SK-N-SH treated with all-trans-retinoic acid at 6 μM for 48 hours (cell line): Measurements from ENCODE around the gene TRMT112.

Experiments used
- ATAC-seq: fragments of 200-7000 bp; cut with Tn5 transposase; 3 replicates; pipeline ENCODE4 v1.9.1; 2020; ENCODE audit warnings: mild to moderate bottlenecking, moderate library complexity
- ARNTL ChIP-seq: fragments of 450-650 bp; formaldehyde crosslinking; IDR thresholded peaks from 2 replicates; pipeline ENCODE4 v1.5.0; 2020; ENCODE audit warnings: low read depth, mild to moderate bottlenecking, moderate library complexity, borderline replicate concordance
- BACH2 ChIP-seq: fragments of 250-450 bp; sonication (Bioruptor Pico); IDR thresholded peaks from 2 replicates; pipeline ENCODE4 v1.9.0; 2021; ENCODE audit warnings: mild to moderate bottlenecking, borderline replicate concordance
- CSDC2 ChIP-seq: fragments of 250-450 bp; sonication (Bioruptor Pico); IDR thresholded peaks from 2 replicates; pipeline ENCODE4 v1.5.0; 2020; ENCODE audit warnings: mild to moderate bottlenecking, moderate library complexity
- CSRNP3 ChIP-seq: fragments of 250-450 bp; sonication (Bioruptor Pico); IDR thresholded peaks from 2 replicates; pipeline ENCODE4 v1.5.1; 2021; ENCODE audit warnings: mild to moderate bottlenecking, moderate library complexity
- ESRRG ChIP-seq: fragments of 250-450 bp; sonication (Bioruptor Pico); IDR thresholded peaks from 2 replicates; pipeline ENCODE4 v1.6.1; 2021; ENCODE audit warnings: mild to moderate bottlenecking
- GLIS3 ChIP-seq: fragments of 250-450 bp; sonication (Bioruptor Pico); IDR thresholded peaks from 2 replicates; pipeline ENCODE4 v1.5.0; 2020; ENCODE audit warnings: mild to moderate bottlenecking, moderate library complexity
- ISL1 ChIP-seq: fragments of 250-450 bp; sonication (Bioruptor Pico); IDR thresholded peaks from 2 replicates; pipeline ENCODE4 v2.1.2; 2022; ENCODE audit warnings: mild to moderate bottlenecking, moderate library complexity
- OSR1 ChIP-seq: fragments of 250-450 bp; sonication (Bioruptor Pico); IDR thresholded peaks from 2 replicates; pipeline ENCODE4 v1.8.0; 2022; ENCODE audit warnings: moderate library complexity, mild to moderate bottlenecking, inconsistent platforms
- POU6F1 ChIP-seq: fragments of 250-450 bp; sonication (Bioruptor Pico); IDR thresholded peaks from 2 replicates; pipeline ENCODE4 v1.8.0; 2021; ENCODE audit warnings: low read depth, mild to moderate bottlenecking, moderate library complexity, borderline replicate concordance
- PPARA ChIP-seq: fragments of 250-450 bp; sonication (Bioruptor Pico); IDR thresholded peaks from 2 replicates; pipeline ENCODE4 v1.5.0; 2020; ENCODE audit warnings: mild to moderate bottlenecking, borderline replicate concordance
- RARB ChIP-seq: fragments of 250-450 bp; sonication (Bioruptor Pico); IDR thresholded peaks from 2 replicates; pipeline ENCODE4 v1.8.0; 2021; ENCODE audit warnings: mild to moderate bottlenecking, moderate library complexity
- SNAI2 ChIP-seq: fragments of 250-450 bp; sonication (Bioruptor Pico); IDR thresholded peaks from 2 replicates; pipeline ENCODE4 v1.5.0; 2020; ENCODE audit warnings: mild to moderate bottlenecking, moderate library complexity
- TCF4 ChIP-seq: fragments of 250-450 bp; sonication (Bioruptor Pico); IDR thresholded peaks from 2 replicates; pipeline ENCODE4 v1.8.0; 2021; ENCODE audit warnings: mild to moderate bottlenecking, moderate library complexity, borderline replicate concordance
- TOX ChIP-seq: fragments of 250-450 bp; sonication (Bioruptor Pico); IDR thresholded peaks from 2 replicates; pipeline ENCODE4 v1.8.0; 2021; ENCODE audit warnings: mild to moderate bottlenecking, moderate library complexity, borderline replicate concordance
- ZC3H10 ChIP-seq: fragments of 250-450 bp; sonication (Bioruptor Pico); IDR thresholded peaks from 2 replicates; pipeline ENCODE4 v1.5.1; 2021; ENCODE audit warnings: mild to moderate bottlenecking, moderate library complexity
- ZFP3 ChIP-seq: fragments of 250-450 bp; sonication (Bioruptor Pico); IDR thresholded peaks from 2 replicates; pipeline ENCODE4 v1.5.0; 2020; ENCODE audit warnings: mild to moderate bottlenecking, moderate library complexity
- ZFP30 ChIP-seq: fragments of 450-650 bp; formaldehyde crosslinking; IDR thresholded peaks from 2 replicates; pipeline ENCODE4 v1.5.0; 2022; ENCODE audit warnings: mild to moderate bottlenecking, moderate library complexity
- ZNF565 ChIP-seq: fragments of 450-650 bp; formaldehyde crosslinking; conservative IDR thresholded peaks from 2 replicates; pipeline ENCODE4 v1.5.0; 2020; ENCODE audit warnings: low read depth, mild to moderate bottlenecking, moderate library complexity
- ZNF70 ChIP-seq: fragments of 450-650 bp; formaldehyde crosslinking; IDR thresholded peaks from 2 replicates; pipeline ENCODE4 v1.5.0; 2020; ENCODE audit warnings: mild to moderate bottlenecking, moderate library complexity
- ZNF8 ChIP-seq: fragments of 450-650 bp; formaldehyde crosslinking; IDR thresholded peaks from 2 replicates; pipeline ENCODE4 v1.5.0; 2020; ENCODE audit warnings: mild to moderate bottlenecking, moderate library complexity
- TF ChIP-seq, protein P1 (sequence below): fragments of 250-450 bp; sonication (Bioruptor Pico); IDR thresholded peaks from 2 replicates; pipeline ENCODE4 v1.5.1; 2020; ENCODE audit warnings: low read depth, mild to moderate bottlenecking, moderate library complexity
- TF ChIP-seq, protein P2 (sequence below): fragments of 250-450 bp; sonication (Bioruptor Pico); IDR thresholded peaks from 2 replicates; pipeline ENCODE4 v1.8.0; 2020; ENCODE audit warnings: mild to moderate bottlenecking, moderate library complexity, borderline replicate concordance
- TF ChIP-seq, protein P3 (sequence below): fragments of 250-450 bp; sonication (Bioruptor Pico); IDR thresholded peaks from 2 replicates; pipeline ENCODE4 v1.5.0; 2020; ENCODE audit warnings: mild to moderate bottlenecking, moderate library complexity

TRMT112 gene

GRCh38 chr11:64296830-64297698 is 20.3 kb downstream of the TRMT112 start:
- TF ChIP-seq ESRRG (CRISPR knock-in tag): no peak
- TF ChIP-seq ZFP3 (CRISPR knock-in tag): no peak
- no peak for TF ChIP-seq CSRNP3 (CRISPR knock-in tag)
- no peak for TF ChIP-seq GLIS3 (CRISPR knock-in tag)
- TF ChIP-seq, protein P1, sequence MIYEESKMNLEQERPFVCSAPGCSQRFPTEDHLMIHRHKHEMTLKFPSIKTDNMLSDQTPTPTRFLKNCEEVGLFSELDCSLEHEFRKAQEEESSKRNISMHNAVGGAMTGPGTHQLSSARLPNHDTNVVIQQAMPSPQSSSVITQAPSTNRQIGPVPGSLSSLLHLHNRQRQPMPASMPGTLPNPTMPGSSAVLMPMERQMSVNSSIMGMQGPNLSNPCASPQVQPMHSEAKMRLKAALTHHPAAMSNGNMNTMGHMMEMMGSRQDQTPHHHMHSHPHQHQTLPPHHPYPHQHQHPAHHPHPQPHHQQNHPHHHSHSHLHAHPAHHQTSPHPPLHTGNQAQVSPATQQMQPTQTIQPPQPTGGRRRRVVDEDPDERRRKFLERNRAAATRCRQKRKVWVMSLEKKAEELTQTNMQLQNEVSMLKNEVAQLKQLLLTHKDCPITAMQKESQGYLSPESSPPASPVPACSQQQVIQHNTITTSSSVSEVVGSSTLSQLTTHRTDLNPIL (CRISPR knock-in tag): no peak
- no peak for TF ChIP-seq CSDC2 (CRISPR knock-in tag)
- no peak for TF ChIP-seq ISL1 (CRISPR knock-in tag)
- no peak for TF ChIP-seq OSR1
- no peak for TF ChIP-seq ZFP30 (CRISPR knock-in tag)
- TF ChIP-seq, protein P2, sequence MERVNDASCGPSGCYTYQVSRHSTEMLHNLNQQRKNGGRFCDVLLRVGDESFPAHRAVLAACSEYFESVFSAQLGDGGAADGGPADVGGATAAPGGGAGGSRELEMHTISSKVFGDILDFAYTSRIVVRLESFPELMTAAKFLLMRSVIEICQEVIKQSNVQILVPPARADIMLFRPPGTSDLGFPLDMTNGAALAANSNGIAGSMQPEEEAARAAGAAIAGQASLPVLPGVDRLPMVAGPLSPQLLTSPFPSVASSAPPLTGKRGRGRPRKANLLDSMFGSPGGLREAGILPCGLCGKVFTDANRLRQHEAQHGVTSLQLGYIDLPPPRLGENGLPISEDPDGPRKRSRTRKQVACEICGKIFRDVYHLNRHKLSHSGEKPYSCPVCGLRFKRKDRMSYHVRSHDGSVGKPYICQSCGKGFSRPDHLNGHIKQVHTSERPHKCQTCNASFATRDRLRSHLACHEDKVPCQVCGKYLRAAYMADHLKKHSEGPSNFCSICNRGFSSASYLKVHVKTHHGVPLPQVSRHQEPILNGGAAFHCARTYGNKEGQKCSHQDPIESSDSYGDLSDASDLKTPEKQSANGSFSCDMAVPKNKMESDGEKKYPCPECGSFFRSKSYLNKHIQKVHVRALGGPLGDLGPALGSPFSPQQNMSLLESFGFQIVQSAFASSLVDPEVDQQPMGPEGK (CRISPR knock-in tag): no peak
- no peak for TF ChIP-seq BACH2 (CRISPR knock-in tag)
- TF ChIP-seq POU6F1 (CRISPR knock-in tag): no peak
- TF ChIP-seq, protein P3, sequence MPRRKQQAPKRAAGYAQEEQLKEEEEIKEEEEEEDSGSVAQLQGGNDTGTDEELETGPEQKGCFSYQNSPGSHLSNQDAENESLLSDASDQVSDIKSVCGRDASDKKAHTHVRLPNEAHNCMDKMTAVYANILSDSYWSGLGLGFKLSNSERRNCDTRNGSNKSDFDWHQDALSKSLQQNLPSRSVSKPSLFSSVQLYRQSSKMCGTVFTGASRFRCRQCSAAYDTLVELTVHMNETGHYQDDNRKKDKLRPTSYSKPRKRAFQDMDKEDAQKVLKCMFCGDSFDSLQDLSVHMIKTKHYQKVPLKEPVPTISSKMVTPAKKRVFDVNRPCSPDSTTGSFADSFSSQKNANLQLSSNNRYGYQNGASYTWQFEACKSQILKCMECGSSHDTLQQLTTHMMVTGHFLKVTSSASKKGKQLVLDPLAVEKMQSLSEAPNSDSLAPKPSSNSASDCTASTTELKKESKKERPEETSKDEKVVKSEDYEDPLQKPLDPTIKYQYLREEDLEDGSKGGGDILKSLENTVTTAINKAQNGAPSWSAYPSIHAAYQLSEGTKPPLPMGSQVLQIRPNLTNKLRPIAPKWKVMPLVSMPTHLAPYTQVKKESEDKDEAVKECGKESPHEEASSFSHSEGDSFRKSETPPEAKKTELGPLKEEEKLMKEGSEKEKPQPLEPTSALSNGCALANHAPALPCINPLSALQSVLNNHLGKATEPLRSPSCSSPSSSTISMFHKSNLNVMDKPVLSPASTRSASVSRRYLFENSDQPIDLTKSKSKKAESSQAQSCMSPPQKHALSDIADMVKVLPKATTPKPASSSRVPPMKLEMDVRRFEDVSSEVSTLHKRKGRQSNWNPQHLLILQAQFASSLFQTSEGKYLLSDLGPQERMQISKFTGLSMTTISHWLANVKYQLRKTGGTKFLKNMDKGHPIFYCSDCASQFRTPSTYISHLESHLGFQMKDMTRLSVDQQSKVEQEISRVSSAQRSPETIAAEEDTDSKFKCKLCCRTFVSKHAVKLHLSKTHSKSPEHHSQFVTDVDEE (CRISPR knock-in tag): no peak
- no peak for TF ChIP-seq PPARA (CRISPR knock-in tag)
- no peak for TF ChIP-seq TCF4
- TF ChIP-seq SNAI2 (CRISPR knock-in tag): no peak
- no peak for TF ChIP-seq ZNF70 (CRISPR knock-in tag)
- TF ChIP-seq ZNF8 (CRISPR knock-in tag): no peak
- no peak for TF ChIP-seq ARNTL (CRISPR knock-in tag)
- TF ChIP-seq ZC3H10: no peak
- ATAC-seq: no peak

DNA sequence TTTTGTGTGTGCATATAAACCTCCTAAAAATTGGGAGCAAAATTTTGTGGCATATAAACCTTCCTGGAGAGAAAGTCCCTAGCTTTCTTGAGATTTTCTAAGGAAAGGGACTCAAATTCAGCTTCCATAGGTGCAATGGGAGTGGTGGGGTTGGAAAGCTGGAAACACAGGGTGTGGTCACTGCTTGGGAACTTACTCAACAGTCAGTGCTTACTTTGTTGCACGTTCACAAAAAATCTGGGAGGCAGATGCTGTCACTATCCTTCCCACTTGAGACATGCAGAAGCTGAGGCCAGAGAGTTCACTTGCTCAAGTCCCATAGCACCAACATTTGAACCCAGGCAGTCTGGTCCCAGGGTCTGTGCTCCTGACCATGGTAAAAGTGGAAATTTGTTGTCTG is 21.1 kb downstream of the TRMT112 start:
- ATAC-seq: no peak
- TF ChIP-seq CSRNP3 (CRISPR knock-in tag) (no peak), PPARA (CRISPR knock-in tag) (no peak), CSDC2 (CRISPR knock-in tag) (no peak), GLIS3 (CRISPR knock-in tag) (no peak), TOX (no peak), ZNF565 (CRISPR knock-in tag) (no peak), ZC3H10 (no peak), ZNF8 (CRISPR knock-in tag) (no peak), ZFP3 (CRISPR knock-in tag) (no peak), TCF4 (no peak), RARB (CRISPR knock-in tag) (no peak), SNAI2 (CRISPR knock-in tag) (no peak)
- TF ChIP-seq, protein P2 (CRISPR knock-in tag): no peak
- TF ChIP-seq, protein P3 (CRISPR knock-in tag): no peak
